ENCODE data around the gene MAP6.

Gene MAP6

DNA sequence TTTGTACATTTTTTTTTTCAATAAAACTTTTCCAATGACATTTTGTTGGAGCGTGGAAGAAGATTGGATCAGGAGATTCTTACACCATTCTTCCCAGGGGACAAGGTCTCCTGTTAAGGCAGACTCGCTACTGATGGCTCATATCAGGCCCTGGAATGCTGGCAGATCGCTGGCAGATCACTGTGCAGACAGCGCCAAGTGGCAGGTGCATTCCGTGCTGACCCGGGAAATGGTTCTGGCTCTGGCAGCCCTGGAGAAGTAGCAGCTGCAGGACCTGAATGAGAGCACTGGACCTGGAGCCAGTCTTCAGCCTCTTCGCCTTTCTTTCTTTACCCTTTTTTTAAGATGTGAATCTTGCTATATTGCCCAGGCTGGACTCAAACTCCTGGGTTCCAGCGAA is 96.1 kb downstream of the MAP6 start:
- no peaks in the 10 kb centered on the region for H3K9me3 ChIP-seq (ENCODE audit: insufficient read depth, low read length)
- no peaks in the 10 kb centered on the region for H3K9me2 ChIP-seq (replicated peaks; ENCODE audit: insufficient read depth, low read length)
- H3K27me3 ChIP-seq (ENCODE audit: low read length), result no peaks in the 10 kb centered on the region
- no peaks in the 10 kb centered on the region for H4K20me1 ChIP-seq (ENCODE audit: low read depth, low read length)
- H3K4me2 ChIP-seq (ENCODE audit: low read depth, low read length, poor library complexity, severe bottlenecking), result no peak overlapping the region
- H2AFZ ChIP-seq (ENCODE audit: low read depth, low read length, severe bottlenecking), result no peak overlapping the region
- no peak overlapping the region for H3K4me3 ChIP-seq (ENCODE audit: insufficient read depth, low read length, poor library complexity, severe bottlenecking)
- H3K79me2 ChIP-seq (ENCODE audit: insufficient read depth, low read length), result no peaks in the 10 kb centered on the region
- TF ChIP-seq EZH2phosphoT487 (conservative IDR thresholded peaks at IDR 0.05; ENCODE audit: low read length), result no peak
- TF ChIP-seq, protein P1, sequence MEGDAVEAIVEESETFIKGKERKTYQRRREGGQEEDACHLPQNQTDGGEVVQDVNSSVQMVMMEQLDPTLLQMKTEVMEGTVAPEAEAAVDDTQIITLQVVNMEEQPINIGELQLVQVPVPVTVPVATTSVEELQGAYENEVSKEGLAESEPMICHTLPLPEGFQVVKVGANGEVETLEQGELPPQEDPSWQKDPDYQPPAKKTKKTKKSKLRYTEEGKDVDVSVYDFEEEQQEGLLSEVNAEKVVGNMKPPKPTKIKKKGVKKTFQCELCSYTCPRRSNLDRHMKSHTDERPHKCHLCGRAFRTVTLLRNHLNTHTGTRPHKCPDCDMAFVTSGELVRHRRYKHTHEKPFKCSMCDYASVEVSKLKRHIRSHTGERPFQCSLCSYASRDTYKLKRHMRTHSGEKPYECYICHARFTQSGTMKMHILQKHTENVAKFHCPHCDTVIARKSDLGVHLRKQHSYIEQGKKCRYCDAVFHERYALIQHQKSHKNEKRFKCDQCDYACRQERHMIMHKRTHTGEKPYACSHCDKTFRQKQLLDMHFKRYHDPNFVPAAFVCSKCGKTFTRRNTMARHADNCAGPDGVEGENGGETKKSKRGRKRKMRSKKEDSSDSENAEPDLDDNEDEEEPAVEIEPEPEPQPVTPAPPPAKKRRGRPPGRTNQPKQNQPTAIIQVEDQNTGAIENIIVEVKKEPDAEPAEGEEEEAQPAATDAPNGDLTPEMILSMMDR (IDR thresholded peaks at IDR 0.05; ENCODE audit: insufficient read depth, low read length, poor library complexity, severe bottlenecking), result no peak
- no peak overlapping the region for H3K27ac ChIP-seq (ENCODE audit: low read depth, low read length)
- no peak overlapping the region for H3K9ac ChIP-seq (ENCODE audit: low read length)
- no peaks in the 10 kb centered on the region for H3F3A ChIP-seq (ENCODE audit: insufficient read depth)
- no peaks in the 10 kb centered on the region for H3K36me3 ChIP-seq (ENCODE audit: low read length)

DNA sequence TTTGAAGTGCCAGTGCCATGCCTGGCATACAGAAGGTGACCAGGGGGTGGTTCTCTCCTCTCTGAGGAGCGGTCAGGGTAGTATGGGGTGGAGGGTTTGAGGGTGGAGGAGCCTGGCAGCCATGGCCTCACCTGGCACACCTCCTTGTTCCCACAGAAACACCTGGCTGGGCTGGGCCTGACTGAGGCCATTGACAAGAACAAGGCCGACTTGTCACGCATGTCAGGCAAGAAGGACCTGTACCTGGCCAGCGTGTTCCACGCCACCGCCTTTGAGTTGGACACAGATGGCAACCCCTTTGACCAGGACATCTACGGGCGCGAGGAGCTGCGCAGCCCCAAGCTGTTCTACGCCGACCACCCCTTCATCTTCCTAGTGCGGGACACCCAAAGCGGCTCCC is 97.2 kb downstream of the MAP6 start:
- H3K9me3 ChIP-seq (ENCODE audit: insufficient read depth, low read length), result no peaks in the 10 kb centered on the region
- no peaks in the 10 kb centered on the region for H3K79me2 ChIP-seq (ENCODE audit: insufficient read depth, low read length)
- H3K27ac ChIP-seq (ENCODE audit: low read depth, low read length), result no peak overlapping the region
- H2AFZ ChIP-seq (ENCODE audit: low read depth, low read length, severe bottlenecking), result no peak overlapping the region
- no peaks in the 10 kb centered on the region for H3K27me3 ChIP-seq (ENCODE audit: low read length)
- H3K4me2 ChIP-seq (ENCODE audit: low read depth, low read length, poor library complexity, severe bottlenecking), result no peak overlapping the region
- H3F3A ChIP-seq (ENCODE audit: insufficient read depth), result no peaks in the 10 kb centered on the region
- no peaks in the 10 kb centered on the region for H3K36me3 ChIP-seq (ENCODE audit: low read length)
- H4K20me1 ChIP-seq (ENCODE audit: low read depth, low read length), result no peaks in the 10 kb centered on the region
- H3K9ac ChIP-seq (ENCODE audit: low read length), result no peak overlapping the region
- H3K4me3 ChIP-seq (ENCODE audit: insufficient read depth, low read length, poor library complexity, severe bottlenecking), result no peak overlapping the region
- no peaks in the 10 kb centered on the region for H3K9me2 ChIP-seq (replicated peaks; ENCODE audit: insufficient read depth, low read length)
- TF ChIP-seq, protein P1 (IDR thresholded peaks at IDR 0.05; ENCODE audit: insufficient read depth, low read length, poor library complexity, severe bottlenecking), result no peak
- no peak for TF ChIP-seq EZH2phosphoT487 (conservative IDR thresholded peaks at IDR 0.05; ENCODE audit: low read length)

DNA sequence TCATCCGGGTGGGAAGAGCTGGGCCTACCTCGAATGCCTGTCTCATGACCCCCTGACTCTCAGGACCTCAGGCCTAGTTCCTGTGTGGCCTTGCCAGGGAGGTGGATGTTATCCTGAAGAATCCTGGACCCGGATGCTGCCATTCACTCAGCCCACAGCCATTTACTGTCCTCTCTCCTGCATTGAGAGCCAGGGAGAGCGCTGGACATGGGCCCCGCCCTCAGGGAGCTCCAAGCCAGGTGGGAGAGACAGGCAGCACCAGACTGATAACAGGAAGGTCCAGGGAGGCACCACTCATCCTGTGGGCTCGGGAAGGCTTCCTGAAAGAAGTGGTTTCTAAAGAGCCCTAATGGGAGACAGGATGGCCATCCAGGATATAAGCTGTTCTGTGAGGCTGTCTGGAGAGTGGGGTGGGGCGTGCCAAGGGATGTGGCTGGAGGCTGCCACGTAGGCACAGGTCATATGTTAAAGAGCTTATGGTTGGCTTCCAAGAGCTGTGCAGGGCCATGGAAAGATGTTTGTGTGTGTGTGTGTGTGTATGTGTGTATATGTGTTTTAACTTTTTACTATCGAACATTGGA is 98.2 kb downstream of the MAP6 start:
- Histone ChIP-seq H3K9me2 (replicated peaks; ENCODE audit: insufficient read depth, low read length) (no peaks in the 10 kb centered on the region), H3K9ac (ENCODE audit: low read length) (no peak overlapping the region), H3K9me3 (ENCODE audit: insufficient read depth, low read length) (no peaks in the 10 kb centered on the region), H3K4me3 (ENCODE audit: insufficient read depth, low read length, poor library complexity, severe bottlenecking) (no peak overlapping the region), H3F3A (ENCODE audit: insufficient read depth) (no peaks in the 10 kb centered on the region), H2AFZ (ENCODE audit: low read depth, low read length, severe bottlenecking) (no peak overlapping the region), H3K27ac (ENCODE audit: low read depth, low read length) (no peak overlapping the region), H3K4me2 (ENCODE audit: low read depth, low read length, poor library complexity, severe bottlenecking) (no peak overlapping the region), H3K79me2 (ENCODE audit: insufficient read depth, low read length) (no peaks in the 10 kb centered on the region), H3K27me3 (ENCODE audit: low read length) (no peaks in the 10 kb centered on the region), H4K20me1 (ENCODE audit: low read depth, low read length) (no peaks in the 10 kb centered on the region), H3K36me3 (ENCODE audit: low read length) (no peaks in the 10 kb centered on the region)
- TF ChIP-seq EZH2phosphoT487 (conservative IDR thresholded peaks at IDR 0.05; ENCODE audit: low read length), result no peak
- TF ChIP-seq, protein P1 (IDR thresholded peaks at IDR 0.05; ENCODE audit: insufficient read depth, low read length, poor library complexity, severe bottlenecking), result no peak

Data from SU-DHL-6 (cell line).